H1 (cell line): ENCODE measurements around the gene OR10H1. TPM values are rescaled to one million over a fixed set of nuclear protein-coding genes. Genes with fewer than 3 reads are reported as not detected.

ENCODE experiments used
- CTCF ChIA-PET: fragments of 300-600 bp; sonication (Branson Sonifier 250); formaldehyde crosslinking; loops from one replicate; lab custom pipeline; 2021; ENCODE audit not compliant: partially characterized antibody; lab: Charles Lee
- POLR2A ChIA-PET: fragments of 300-600 bp; sonication (Branson Sonifier 250); formaldehyde crosslinking; loops from one replicate; lab custom pipeline; 2021; ENCODE audit warnings: inconsistent platforms; ENCODE audit not compliant: partially characterized antibody; lab: Charles Lee
- DNase-seq, 2 experiments: peaks; one replicate each; pipeline versions ENCODE4 v3.0.0 to v3.0.0-alpha.2; 2010 to 2022; ENCODE audit warnings: low spot score in 2 of 2, low read depth in 1 of 2, mixed read lengths in 1 of 2
- FAIRE-seq: peaks from 2 replicates; lab custom pipeline; 2011; peaks lifted over from hg19 to GRCh38; lab: Jason Lieb, UNC
- H2AFZ ChIP-seq: 2 replicates; pipeline ENCODE4 v1.8.1; 2012; ENCODE audit warnings: low read length, inconsistent platforms
- H2AK5ac ChIP-seq: 2 replicates; pipeline ENCODE4 v1.6.1; 2013; ENCODE audit warnings: low read depth, low read length
- H2BK120ac ChIP-seq: replicated peaks from 2 replicates; pipeline ENCODE3; 2013; ENCODE audit warnings: low read depth, low read length, inconsistent platforms
- H2BK12ac ChIP-seq: 2 replicates; pipeline ENCODE4 v1.6.1; 2013; ENCODE audit warnings: low read depth, low read length
- H2BK15ac ChIP-seq: 2 replicates; pipeline ENCODE4 v1.6.1; 2013; ENCODE audit warnings: low read length
- H2BK20ac ChIP-seq: 2 replicates; pipeline ENCODE4 v1.6.1; 2013; ENCODE audit warnings: low read length
- H2BK5ac ChIP-seq: 2 replicates; pipeline ENCODE4 v1.6.1; 2013; ENCODE audit warnings: low read depth, low read length
- H3K14ac ChIP-seq: 2 replicates; pipeline ENCODE4 v1.6.1; 2013; ENCODE audit warnings: inconsistent platforms; ENCODE audit not compliant: insufficient read length
- H3K18ac ChIP-seq: 2 replicates; pipeline ENCODE4 v1.6.1; 2013; ENCODE audit warnings: low read length; ENCODE audit errors: extremely low read depth
- H3K23ac ChIP-seq: 2 replicates; pipeline ENCODE4 v1.6.1; 2013; ENCODE audit warnings: inconsistent platforms; ENCODE audit not compliant: insufficient read length
- H3K23me2 ChIP-seq: 2 replicates; pipeline ENCODE4 v1.6.1; 2013; ENCODE audit warnings: low read depth, low read length
- H3K27ac ChIP-seq: 2 replicates; pipeline ENCODE4 v1.6.1; 2011; ENCODE audit warnings: low read depth, low read length, inconsistent platforms
- H3K27me3 ChIP-seq, 4 experiments: replicated peaks in 1 of 4; 1 replicate in 1 of 4; 2 replicates in 3 of 4; pipeline versions ENCODE4 v1.6.1 to v1.8.1; 2011 to 2013; ENCODE audit warnings: low read length in 3 of 4, mild to moderate bottlenecking in 3 of 4, inconsistent platforms in 2 of 4, mixed read lengths in 2 of 4, moderate library complexity in 1 of 4; ENCODE audit not compliant: control insufficient read depth in 3 of 4, insufficient read depth in 3 of 4; ENCODE audit errors: extremely low read depth in 1 of 4
- H3K36me3 ChIP-seq, 4 experiments: 2 replicates each; pipeline versions ENCODE4 v1.6.1 to v1.8.1; 2011 to 2013; ENCODE audit warnings: mild to moderate bottlenecking in 4 of 4, low read length in 3 of 4, moderate library complexity in 2 of 4, control low read depth in 1 of 4, inconsistent platforms in 1 of 4; ENCODE audit not compliant: insufficient read depth in 4 of 4, control insufficient read depth in 2 of 4
- H3K4ac ChIP-seq: replicated peaks from 2 replicates; pipeline ENCODE3; 2013; ENCODE audit warnings: low read length, low read depth, mixed read lengths, inconsistent platforms; ENCODE audit not compliant: insufficient read length
- H3K4me1 ChIP-seq, 4 experiments: replicated peaks in 1 of 4; 1 replicate in 1 of 4; 2 replicates in 3 of 4; pipeline versions ENCODE4 v1.6.1 to v1.8.1; 2011 to 2013; ENCODE audit warnings: low read length in 3 of 4, inconsistent platforms in 2 of 4, mixed read lengths in 1 of 4; ENCODE audit not compliant: insufficient read depth in 4 of 4, control insufficient read depth in 3 of 4
- H3K4me2 ChIP-seq, 2 experiments: 2 replicates each; pipeline versions ENCODE4 v1.6.1 to v1.8.1; 2011 to 2013; ENCODE audit warnings: low read depth in 2 of 2, low read length in 2 of 2, control low read depth in 1 of 2, inconsistent platforms in 1 of 2, mild to moderate bottlenecking in 1 of 2; ENCODE audit not compliant: insufficient read depth in 1 of 2
- H3K4me3 ChIP-seq, 4 experiments: fragments of 200-600, 300-600 bp in 1 of 4; sonication (generic), shearing (Covaris generic), sonication (Bioruptor Twin) in 1 of 4; 2 replicates each; pipeline versions ENCODE4 v1.5.1 to v1.8.1; 2011 to 2016; ENCODE audit warnings: low read length in 4 of 4, low read depth in 3 of 4, control low read depth in 2 of 4, inconsistent platforms in 2 of 4, mild to moderate bottlenecking in 2 of 4, mixed read lengths in 1 of 4, moderate library complexity in 1 of 4; ENCODE audit not compliant: insufficient read depth in 2 of 4; ENCODE audit errors: extremely low read depth in 1 of 4
- H3K56ac ChIP-seq: replicated peaks from 2 replicates; pipeline ENCODE3; 2013; ENCODE audit warnings: low read depth, mild to moderate bottlenecking, mixed read lengths, low read length, inconsistent platforms; ENCODE audit not compliant: insufficient read length
- H3K79me1 ChIP-seq: 2 replicates; pipeline ENCODE4 v1.6.1; 2013; ENCODE audit warnings: low read depth, low read length, control low read depth
- H3K79me2 ChIP-seq, 2 experiments: 2 replicates each; pipeline versions ENCODE4 v1.6.1 to v1.8.1; 2012 to 2013; ENCODE audit warnings: low read length in 2 of 2, mild to moderate bottlenecking in 2 of 2, inconsistent platforms in 1 of 2; ENCODE audit not compliant: insufficient read depth in 2 of 2, control insufficient read depth in 1 of 2
- H3K9ac ChIP-seq, 4 experiments: replicated peaks in 1 of 4; 1 replicate in 1 of 4; 2 replicates in 3 of 4; pipeline versions ENCODE4 v1.6.1 to v1.8.1; 2011 to 2013; ENCODE audit warnings: low read depth in 3 of 4, low read length in 3 of 4, control low read depth in 2 of 4, mild to moderate bottlenecking in 2 of 4, moderate library complexity in 2 of 4, inconsistent platforms in 1 of 4; ENCODE audit errors: extremely low read depth in 1 of 4
- H3K9me3 ChIP-seq, 2 experiments: 2 replicates each; pipeline versions ENCODE4 v1.6.1 to v1.8.1; 2012 to 2013; ENCODE audit warnings: mild to moderate bottlenecking in 2 of 2, moderate library complexity in 2 of 2, control low read depth in 1 of 2, inconsistent platforms in 1 of 2, low read depth in 1 of 2, low read length in 1 of 2, mixed read lengths in 1 of 2; ENCODE audit not compliant: insufficient read depth in 2 of 2
- H4K20me1 ChIP-seq, 2 experiments: replicated peaks in 1 of 2; 2 replicates each; pipeline versions ENCODE3 to v1.8.1; 2011 to 2013; ENCODE audit warnings: inconsistent platforms in 2 of 2, low read length in 2 of 2, mild to moderate bottlenecking in 1 of 2; ENCODE audit not compliant: insufficient read depth in 2 of 2, control insufficient read depth in 1 of 2
- H4K5ac ChIP-seq: 2 replicates; pipeline ENCODE4 v1.6.1; 2013; ENCODE audit warnings: low read length, low read depth, mixed read lengths, inconsistent platforms; ENCODE audit not compliant: insufficient read length
- H4K8ac ChIP-seq: 2 replicates; pipeline ENCODE4 v1.8.0; 2013; ENCODE audit warnings: mild to moderate bottlenecking, moderate library complexity, low read length, inconsistent platforms; ENCODE audit not compliant: insufficient read depth; ENCODE audit errors: extremely low read depth
- H4K91ac ChIP-seq: replicated peaks from 2 replicates; pipeline ENCODE3; 2013; ENCODE audit warnings: low read length, mixed read lengths, inconsistent platforms; ENCODE audit not compliant: insufficient read length
- CHD2 ChIP-seq: IDR thresholded peaks from 2 replicates; pipeline ENCODE4 v1.6.1; 2012; ENCODE audit warnings: low read length, improper control_type of control experiment
- CREB1 ChIP-seq: IDR thresholded peaks from 2 replicates; pipeline ENCODE4 v1.6.1; 2012; ENCODE audit warnings: inconsistent platforms
- SAP30 ChIP-seq: fragments of 300-600 bp; sonication (generic); IDR thresholded peaks from 2 replicates; pipeline ENCODE4 v1.7.1; 2012; ENCODE audit warnings: low read length, moderate library complexity, mild to moderate bottlenecking, inconsistent platforms; ENCODE audit not compliant: insufficient read depth, insufficient replicate concordance
- TBP ChIP-seq: IDR thresholded peaks from 2 replicates; pipeline ENCODE4 v1.6.1; 2011; ENCODE audit warnings: low read depth, low read length, improper control_type of control experiment
- WGBS, 2 experiments: shearing (Covaris generic) in 1 of 2; methylation state at CpG; one replicate each; pipeline versions ENCODE4 v1.1.6 to v1.1.7; 2013 to 2015; ENCODE audit warnings: low lambda C conversion rate in 2 of 2, mixed read lengths in 2 of 2, inconsistent platforms in 1 of 2, low coverage in 1 of 2, missing lambda C conversion rate in 1 of 2; ENCODE audit not compliant: insufficient replicate concordance in 2 of 2, insufficient coverage in 1 of 2, insufficient read length in 1 of 2; ENCODE audit errors: extremely low coverage in 1 of 2, missing lambda C conversion rate in 1 of 2; 5-methylcytosine and 5-hydroxymethylcytosine counted together
- polyA plus RNA-seq, 7 experiments: library from polyadenylated mRNA; depleted of rRNA in 3 of 7; stranded (reverse) in 5 of 7; unstranded in 2 of 7; fragments of >200 nt in 5 of 7; fragments of 200-250 nt in 2 of 7; gene quantifications; 1 replicate in 5 of 7; 2 replicates in 1 of 7; 4 replicates in 1 of 7; pipeline versions ENCODE4 v1.2.1 to v1.2.3, GENCODE V29; 2011 to 2013; ENCODE audit warnings: missing spikeins in 2 of 7, mixed read lengths in 2 of 7
- total RNA-seq: library from RNA; stranded (reverse); fragmentation: NEBNext Ultra II Directional; extraction: Animal tissue kit (Norgen Biotek cat#: 25700); gene quantifications from 2 replicates; pipeline ENCODE4 v1.2.1, GENCODE V29; 2021

Gene OR10H1
- total and polyA plus RNA-seq, 2 of the 8 experiments (the other 6 are each of a cell fraction or from before 2014, with no cell fraction given): not detected

GRCh38 chr19:15820646-15821045 lies 5.2 kb upstream of the OR10H1 start:
- Histone ChIP-seq H3K4me3 (no peak overlapping the region), H2BK120ac (no peak overlapping the region), H3K9ac (no peak overlapping the region), H3K27me3 (no peaks in the 10 kb centered on the region), H3K4me1 (no peaks in the 10 kb centered on the region), H4K91ac (no peak overlapping the region), H3K4me2 (no peak overlapping the region), H3K9me3 (peaks cover 66 to 82% of the 10 kb centered on the region in 2 experiments), H3K79me2 (no peaks in the 10 kb centered on the region), H2BK12ac (no peak overlapping the region), H4K8ac (no peak overlapping the region), H3K79me1 (no peaks in the 10 kb centered on the region), H3K27ac (no peak overlapping the region), H3K18ac (no peak overlapping the region), H4K5ac (no peak overlapping the region), H2AFZ (no peak overlapping the region), H3K4ac (no peak overlapping the region), H3K23ac (no peak overlapping the region), H2AK5ac (no peak overlapping the region), H2BK5ac (no peak overlapping the region), H4K20me1 (no peaks in the 10 kb centered on the region), H3K36me3 (no peaks in the 10 kb centered on the region), H3K14ac (no peak overlapping the region), H3K23me2 (no peaks in the 10 kb centered on the region), H2BK15ac (no peak overlapping the region), H3K56ac (no peak overlapping the region), H2BK20ac (no peak overlapping the region)
- 79% methylated on average over 8 of the region's 8 CpGs; no CpG with 5 or more reads in 1 of the 2 experiments for WGBS, 2 experiments
- POLR2A ChIA-PET: no interaction called here
- no peak for FAIRE-seq
- CTCF ChIA-PET: no interaction called here
- DNase-seq: no peak
- TF ChIP-seq CREB1 (no peak), TBP (no peak), SAP30 (no peak), CHD2 (no peak)
